DMS79 treated with DMSO at 0.1 percent for 48 hours (cell line): ENCODE measurements around the gene SAFB.

Experiments
- DNase-seq: peaks from one replicate; lab custom pipeline; 2025; lab: John Stamatoyannopoulos, UW

Gene SAFB

DNA sequence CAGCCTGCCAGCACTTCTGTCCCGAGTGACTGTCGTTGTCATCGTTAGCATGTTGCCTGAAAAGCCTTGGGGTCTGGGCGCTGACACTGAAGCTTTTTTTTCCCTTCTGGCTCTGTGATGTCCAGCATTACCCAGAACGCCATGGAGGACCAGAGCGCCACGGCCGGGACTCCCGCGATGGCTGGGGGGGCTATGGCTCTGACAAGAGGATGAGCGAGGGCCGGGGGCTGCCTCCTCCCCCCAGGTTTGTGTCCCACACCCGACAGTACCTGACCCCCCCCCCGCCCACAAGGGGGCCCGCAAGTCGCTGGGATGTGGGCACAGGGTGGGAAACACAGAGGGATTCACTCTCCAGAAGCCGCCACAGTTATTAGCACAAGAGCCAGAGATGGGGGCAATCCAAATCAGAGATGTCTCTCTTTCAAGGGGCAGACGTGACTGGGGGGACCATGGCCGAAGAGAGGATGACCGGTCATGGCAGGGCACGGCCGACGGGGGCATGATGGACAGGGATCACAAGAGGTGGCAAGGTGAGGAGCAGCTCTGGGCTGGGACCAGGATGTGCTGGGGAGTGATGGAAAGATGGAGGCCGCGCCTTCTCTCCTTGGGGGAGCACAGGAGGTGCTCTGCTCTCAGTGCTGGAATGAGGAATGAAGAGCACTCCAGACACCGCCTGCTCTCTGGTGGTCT lies 44.2 kb downstream of the SAFB start:
- DNase-seq, result no peak

DNA sequence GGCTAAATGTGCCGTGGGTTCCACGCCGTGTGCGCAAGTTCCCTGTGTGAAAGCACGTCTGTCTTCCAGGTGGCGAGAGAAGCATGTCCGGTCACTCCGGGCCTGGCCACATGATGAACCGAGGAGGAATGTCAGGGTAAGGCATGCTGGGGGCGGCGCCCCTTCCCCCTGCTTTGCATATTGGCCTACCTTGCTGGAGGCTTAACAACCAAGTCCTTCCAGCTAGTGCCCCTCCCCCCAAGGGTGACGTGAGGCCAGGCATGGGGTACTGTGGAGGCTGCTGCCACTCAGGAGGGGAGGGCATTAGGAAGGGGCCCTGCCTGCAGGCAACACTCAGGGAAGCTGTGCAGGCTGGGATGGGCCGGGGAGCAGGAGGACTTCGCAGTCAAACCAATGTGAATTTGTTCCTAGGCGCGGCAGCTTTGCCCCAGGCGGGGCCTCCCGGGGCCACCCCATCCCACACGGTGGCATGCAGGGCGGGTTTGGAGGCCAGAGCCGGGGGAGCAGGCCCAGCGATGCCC lies 44.9 kb downstream of the SAFB start:
- DNase-seq, result no peak

DNA sequence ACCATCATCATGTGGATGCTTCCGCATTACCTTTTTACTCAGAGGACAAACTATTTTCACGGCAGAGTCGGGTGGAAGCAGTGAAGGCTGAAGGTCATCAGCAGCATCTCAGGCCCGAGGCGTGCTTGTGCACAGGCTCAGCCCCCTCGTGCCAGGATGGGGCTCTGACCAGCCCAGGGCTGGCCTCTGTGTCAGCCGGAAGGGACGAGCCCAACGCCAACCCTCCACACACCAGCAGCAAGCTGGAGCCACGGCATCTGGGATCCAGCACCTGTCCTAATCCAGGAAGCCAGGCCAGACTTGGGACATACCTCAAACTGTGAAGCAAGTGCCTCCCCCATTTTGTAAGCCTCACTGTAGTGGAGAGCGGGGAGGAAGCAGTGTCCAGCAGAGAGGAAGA lies 46.3 kb downstream of the SAFB start:
- DNase-seq, result no peak

DNA sequence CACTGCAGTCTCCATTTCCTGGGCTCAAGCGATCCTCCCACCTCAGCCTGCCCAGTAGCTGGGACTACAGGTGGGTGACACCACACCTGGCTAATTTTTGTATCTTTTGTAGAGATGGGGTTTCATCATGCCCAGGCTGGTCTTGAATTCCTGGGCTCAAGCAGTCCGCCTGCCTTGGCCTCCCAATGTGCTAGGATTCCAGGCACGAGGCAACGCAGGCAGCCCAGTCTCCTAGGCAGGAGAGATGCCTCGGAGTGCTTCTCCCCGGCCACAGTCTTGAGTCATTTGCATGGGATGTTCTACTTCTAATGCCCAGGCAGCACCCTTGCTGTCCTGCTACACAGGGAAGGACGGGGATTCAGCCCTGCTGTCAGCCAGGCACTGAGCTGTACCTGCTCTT lies 48.7 kb downstream of the SAFB start:
- no peak for DNase-seq

DNA sequence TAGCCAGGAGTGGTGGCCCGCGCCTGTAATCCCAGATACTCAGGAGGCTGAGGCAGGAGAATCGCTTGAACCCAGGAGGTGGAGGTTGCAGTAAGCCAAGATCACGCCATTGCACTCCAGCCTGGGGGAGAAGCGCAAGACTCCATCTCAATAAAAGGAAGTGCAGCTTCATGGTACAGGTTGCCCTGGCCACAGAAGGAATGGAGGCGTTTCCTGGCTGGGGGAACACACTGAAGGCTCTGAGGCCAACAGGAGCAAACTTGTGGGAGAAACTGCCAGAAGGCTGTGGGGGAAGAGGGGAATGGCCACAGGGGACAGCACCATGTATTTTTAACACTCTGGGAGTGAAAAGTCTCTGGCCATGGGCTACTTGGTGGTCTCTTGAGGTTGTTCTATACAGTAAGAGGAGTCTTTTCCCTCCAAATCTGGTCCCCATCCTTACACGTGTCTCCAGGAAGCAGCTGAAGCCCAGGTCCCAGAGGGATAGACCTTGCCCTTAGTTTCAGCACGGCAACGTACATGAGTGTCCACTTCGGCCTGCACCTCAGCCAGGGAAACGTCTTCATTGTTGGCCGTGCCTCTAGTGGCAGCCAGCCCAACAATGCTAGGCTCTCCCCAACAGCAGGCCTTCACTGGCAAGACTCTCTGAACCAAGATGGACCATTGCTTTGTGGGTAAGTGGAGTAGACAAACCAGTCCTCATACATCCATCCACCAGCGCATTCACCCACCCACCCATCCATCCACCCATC lies 50.0 kb downstream of the SAFB start:
- DNase-seq, result no peak

DNA sequence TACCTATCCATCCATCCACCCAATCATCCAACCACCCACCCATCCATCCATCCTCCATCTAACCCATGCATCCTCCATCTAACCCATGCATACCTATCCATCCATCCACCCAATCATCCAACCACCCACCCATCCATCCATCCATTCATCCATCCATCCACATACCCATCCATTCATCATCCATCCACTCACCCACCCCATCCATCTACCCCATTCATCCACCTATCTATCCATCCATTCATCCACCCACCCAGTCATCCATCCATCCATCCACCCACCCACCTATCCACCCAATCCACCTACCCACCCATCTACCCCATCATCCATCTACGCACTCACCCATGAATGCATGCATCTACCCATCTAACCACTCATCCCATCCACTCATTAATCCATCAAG lies 50.9 kb downstream of the SAFB start:
- no peak for DNase-seq

DNA sequence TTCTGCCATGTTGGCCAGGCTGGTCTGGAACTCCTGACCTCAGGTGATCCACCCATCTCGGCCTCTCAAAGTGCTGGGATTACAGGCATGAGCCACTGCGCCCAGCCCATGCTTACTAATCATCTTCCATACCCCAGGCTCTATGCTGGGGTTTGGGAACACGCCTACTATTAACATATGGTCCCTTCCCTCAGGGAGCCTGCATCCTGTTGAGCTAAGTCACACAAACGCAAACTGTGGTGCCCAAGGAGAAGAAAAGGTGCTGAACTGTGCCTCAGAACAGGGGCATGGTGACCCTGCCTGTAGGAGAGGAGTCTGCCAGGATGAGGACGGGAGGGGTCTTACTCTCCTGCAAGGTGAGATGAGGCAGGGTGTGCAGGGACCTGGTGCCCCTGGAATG lies 51.8 kb downstream of the SAFB start:
- DNase-seq, result no peak

DNA sequence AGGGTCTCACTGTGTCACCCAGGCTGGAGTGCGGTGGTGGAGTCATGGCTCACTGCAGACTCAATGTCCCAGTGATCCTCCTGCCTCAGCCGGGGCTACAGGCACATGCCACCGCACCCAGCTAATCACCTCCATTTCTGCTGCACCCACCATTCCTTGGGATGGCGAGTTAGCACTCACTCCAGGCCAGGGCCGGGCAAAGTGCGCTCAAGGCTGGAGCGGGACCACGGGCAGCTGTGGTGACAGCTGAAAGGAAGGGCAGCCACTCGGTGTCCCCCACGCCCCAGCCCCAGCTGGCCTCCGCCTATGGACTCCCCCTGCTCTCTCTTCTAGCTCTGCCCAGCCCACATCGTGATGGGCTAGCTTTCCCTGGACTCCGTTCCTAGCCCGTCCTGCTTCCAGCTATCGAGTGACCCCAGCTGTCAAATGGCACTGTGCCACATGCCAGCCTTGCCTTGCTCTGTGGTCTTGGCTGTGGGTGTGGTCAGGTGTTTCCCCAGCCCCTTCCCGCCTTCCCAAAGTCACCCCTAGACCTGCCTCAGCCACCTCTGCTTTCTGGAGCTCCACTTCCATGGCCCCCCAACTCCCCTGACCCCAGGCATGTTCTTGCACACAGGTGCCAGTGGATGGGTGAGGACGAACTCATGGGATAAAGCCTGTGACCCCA lies 53.4 kb downstream of the SAFB start:
- DNase-seq, result no peak

DNA sequence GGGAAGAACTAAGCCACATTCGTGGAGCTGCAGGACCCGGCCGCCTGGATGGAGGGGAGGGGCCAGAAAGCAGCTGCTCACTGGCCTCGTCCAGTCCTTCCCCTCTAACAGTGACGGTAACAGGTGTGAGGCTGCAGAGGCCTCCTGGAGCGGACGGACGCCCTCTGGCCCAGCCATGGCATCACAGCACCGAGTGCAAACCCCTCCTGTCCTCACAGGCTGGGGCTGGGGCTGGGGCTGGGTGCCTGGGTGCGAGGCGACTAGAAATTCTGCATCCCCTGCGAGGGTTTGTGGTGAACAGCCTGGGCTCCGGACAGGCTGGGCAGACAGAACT lies 53.9 kb downstream of the SAFB start:
- DNase-seq, result no peak

DNA sequence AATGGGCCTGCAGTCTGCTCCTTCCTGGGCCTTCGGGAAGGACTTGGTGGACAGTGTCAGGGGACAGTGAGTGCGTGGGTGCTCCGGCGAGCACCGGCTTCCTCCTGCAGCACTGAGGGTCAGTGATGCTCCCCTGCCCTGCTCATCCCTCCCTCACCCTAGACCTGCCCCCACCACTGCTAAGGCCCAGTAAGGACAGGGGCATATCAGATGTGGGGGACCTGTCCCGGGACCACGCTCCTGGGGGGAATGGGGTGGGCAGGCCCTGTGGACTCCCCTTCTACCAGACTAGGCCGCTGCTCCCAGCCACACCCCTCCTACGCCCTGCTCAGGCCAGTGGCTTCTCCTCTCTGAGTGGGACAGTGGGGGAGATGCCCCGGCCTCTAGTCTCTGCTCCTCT lies 54.3 kb downstream of the SAFB start:
- no peak for DNase-seq

DNA sequence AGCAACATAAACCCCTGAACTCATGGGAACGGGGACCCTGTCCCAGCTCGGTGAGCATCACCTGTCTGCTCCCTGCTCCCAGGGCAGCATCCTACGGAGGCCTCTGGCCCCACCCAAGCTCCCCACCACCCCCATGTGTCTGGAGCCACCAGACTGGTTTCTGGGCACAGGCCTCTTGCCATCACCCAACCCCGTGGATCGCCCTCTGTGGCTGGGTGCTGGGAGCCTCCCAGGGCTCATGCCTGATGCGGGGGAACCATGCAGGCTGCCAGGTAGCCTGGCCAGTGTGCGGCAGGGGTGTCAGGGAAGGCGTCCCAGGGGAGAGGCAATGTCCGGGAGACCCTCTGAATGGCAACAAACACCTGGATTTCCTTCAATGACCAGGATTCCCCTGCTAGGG lies 54.7 kb downstream of the SAFB start:
- DNase-seq, result no peak

DNA sequence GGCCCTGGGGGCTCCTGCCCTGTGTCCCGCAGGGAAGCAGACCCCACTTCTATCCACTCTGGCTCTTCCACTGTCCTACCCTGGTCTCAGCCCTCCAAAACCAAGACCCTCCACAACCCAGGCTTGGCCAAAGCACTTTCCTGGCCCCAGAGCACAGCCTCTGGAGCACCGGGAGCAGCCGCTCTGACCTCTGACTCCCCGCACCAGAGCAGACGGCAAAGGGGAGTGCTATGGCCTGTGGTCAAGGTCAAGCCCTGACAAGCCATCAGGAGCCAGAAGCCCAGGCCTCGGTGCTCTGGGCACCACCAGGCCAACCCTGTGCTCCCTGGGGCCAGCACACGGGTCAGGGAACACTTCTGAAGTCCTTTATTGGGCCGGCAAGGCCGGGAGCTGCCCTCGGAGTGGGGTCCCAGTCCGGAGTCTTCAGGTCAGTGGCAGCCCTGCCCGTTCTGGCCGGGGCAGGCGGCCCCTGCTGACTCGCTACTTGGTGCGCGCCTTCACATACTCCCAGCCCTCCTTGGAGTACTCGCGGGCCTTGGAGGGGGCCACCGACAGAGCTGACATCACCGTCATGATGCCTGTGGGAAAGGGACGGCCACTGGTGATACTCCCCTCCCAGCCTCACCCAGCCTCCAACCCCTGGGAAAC lies 55.3 kb downstream of the SAFB start:
- DNase-seq, result no peak

DNA sequence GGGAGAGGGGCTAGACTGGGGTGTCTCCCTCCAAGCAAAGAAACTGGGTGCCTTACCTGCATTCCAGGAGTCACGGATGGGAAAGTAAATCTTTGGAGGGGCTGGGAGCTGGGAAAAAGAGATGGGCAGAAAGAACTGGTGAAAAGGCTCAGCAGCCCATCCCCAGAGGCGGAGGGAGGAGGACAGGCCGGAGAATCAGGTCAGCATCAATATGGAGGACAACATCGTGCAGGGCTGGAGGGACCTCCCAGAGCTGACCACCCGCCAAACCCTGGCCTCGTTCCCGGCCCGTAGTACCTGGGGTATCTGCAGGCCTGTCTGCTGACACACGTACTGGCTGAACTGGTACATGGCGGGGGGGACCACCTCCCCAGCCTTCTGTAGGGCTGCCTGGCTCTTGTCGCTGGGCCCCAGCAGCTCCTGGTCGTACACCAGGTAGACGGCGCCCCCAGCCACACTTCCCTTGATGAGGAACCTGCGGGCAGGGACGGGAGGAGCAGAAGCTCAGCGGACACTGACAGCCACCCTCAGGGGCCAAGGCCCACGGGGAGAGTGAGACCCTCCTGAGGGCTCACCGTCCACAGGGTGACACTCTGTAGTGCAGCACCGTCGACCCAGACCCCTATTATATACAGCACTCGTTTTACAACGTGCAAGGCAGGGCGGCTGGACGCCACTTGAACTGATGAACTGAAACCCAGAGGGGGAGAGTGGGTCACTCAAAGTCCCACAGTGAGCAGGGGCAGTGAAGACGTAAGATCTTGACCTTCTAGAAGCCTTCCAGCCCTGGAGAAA lies 56.6 kb downstream of the SAFB start:
- DNase-seq, result peak; percentile 8

DNA sequence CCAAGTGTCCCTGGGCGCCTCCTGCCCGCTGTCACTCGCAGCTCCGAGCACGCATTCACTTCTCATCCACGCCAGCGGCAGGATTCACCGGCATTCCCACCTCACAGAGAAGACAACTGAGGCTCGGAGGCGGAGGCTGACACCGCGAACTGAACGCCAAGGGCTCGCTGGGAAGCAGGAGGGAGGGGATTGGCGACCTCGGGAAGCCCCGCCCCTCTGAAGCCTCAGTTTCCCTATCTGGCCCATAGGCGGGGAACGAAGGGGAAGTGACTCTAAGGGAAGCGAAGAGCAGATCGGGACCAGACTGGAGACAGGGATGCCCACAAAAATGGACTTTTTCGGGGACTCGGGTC lies 57.2 kb downstream of the SAFB start:
- DNase-seq, result no peak

DNA sequence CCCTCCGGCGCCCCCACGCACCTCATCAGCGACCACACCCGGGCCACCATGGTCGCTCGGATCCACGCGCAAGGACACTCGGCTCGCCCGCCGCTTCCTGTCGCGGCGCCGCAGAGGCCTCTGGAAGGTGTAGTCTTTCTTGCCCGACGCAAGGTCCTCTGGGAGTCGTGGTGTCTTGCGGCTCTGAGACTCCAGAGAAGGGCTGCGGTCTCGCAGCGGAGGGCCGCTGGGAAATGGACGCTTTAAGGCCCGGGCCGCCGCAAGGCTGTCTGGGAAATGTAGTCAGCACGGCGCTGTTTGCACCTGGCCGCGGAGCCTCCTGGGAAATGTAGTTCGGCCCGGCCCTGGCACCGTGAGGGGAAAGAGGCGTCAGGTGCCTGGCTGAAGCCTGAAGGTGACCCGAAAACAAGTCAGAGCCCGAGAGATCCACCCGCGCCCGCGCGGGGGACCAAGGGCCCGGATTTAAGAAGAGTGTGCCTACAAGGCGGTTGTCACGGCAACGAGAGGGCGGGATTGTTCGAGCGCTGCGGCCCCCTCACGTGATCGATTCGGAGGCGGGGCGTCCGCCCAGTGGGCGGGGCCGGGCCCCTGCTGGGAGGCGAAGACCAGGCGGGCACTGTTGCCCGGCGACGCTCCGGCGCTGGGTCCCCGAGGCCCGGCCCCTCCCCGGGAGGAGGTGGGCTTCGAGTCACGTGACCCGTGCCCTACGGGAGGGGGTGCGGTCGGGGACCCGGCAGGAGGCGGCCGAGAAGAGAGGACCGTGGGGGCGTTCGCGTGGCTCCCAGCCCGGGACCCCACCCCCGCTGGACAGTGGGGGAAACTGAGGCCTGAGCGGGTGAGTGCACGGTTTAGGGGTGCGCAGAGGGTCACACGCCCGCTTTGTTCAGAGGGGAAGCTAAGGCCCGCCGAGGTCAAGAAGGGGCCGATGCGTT lies 57.8 kb downstream of the SAFB start, which contains the start of the genes HSD11B1L and MICOS13:
TSS of gene HSD11B1L (plus strand) at position 591 of the 932 bp plus-strand sequence. CDS start 3,806 bp downstream, outside the sequence.
TSS of gene MICOS13 (minus strand) at position 80 of the 932 bp plus-strand sequence. CDS start at position 50, 30 bp downstream.
- peak; percentile 95 for DNase-seq

DNA sequence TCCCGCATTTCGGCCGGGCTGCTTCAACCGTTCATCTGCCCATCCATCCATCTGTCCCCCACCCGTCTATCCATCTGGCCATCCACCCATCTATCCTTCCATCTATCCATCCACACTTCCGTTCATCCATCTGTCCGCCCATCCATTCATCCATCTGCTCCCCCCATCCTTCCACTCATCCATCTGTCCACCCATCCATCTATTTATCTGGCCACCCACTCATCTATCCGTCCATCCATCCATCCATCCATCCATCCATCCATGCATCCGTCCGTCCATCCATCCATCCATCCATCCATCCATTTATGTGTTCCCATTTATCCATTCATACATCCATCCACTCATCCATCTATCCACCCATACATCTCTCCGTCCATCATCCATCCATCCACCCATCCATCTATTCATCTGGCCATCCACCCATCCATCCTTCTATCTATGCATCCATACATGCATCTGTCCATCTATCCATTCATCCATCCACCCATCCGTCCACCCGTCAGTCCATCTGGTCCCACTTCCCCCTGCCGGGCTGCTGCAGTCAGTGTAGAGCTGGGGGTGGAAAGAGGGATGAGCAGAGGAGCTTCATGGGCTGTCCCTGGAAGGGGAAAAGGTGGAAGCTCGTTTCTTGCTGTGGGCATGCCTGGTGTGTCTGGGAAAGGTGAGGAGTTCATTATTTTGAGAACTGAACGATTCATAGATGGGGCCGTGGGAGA lies 58.7 kb downstream of the SAFB start:
- DNase-seq, result no peak

DNA sequence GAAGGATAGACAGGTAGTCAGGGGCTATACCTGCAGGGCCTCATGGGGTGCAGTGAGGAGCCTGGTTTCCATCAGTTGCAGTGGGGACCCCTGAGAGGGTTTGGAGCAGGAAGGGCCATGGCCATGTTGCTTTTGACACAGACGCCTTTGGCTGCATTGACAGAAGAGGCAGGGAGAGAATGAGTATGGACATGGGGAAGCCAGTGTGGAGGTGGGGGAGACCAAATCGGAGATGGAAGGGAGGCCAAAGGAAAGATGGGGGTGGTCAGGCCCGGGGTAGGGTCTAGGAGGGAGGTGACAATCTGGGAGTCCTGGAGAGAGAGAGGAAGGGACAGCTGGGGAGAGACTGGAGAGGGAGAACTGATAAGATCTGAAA lies 59.2 kb downstream of the SAFB start:
- DNase-seq, result no peak

DNA sequence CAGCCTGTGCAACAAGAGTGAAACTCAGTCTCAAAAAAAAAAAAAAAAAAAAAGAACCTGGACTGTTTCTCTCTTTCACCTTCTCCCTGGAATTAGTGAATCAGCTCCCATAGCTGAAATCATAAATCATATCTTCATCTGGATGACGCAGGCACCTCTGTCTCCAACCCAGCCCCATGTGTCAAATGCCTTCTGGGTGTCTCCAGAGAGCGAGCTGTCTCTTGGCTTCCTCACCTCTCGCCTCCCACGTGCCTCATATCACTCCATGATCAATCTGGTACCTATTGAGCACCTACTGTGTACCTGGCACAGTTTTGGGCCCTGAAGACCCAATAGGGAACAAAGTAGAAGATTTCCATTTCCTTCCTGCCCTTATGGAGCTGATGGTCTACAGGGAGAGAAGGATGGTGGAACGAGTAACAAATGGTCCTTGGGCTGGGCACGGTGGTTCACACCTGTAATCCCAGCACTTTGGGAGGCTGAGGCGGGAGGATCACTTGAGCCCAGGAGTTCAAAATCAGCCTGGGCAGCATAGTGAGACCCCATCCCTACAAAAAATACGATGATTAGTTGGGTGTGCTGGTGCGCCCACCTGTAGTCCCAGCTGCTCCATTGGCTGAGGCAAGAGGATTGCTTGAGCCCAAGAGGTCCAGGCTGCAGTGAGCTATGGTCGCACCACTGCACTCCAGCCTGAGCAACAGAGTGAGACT lies 60.4 kb downstream of the SAFB start:
- DNase-seq, result no peak

DNA sequence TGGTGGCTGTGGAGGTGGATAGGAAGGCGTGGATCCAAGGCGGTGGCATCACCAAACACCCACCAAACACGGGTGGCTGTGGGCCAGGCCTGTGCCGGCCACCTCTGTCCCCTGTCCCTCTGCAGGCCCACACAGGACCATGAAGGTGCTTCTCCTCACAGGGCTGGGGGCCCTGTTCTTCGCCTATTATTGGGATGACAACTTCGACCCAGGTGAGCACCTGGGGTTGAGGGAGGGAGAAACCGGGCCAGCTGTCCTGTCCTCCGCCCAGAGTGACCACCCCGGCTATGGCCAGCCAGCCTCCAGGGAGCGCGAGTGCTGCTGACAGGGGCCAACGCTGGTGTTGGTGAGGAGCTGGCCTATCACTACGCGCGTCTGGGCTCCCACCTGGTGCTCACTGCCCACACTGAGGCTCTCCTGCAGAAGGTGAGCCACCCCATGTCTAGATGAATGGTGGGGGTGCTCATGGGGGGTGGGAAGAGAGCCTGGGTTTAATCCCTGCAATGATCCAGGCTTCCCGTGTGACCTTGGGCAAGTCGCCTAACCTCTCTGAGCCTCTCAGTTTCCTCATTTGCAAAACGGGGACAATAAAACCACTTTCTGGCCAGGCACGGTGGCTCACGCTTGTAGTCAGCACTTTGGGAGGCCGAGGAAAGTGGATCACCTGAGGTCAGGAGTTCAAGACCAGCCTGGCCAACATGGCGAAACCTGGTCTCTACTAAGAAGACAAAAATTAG lies 62.0 kb downstream of the SAFB start:
- no peak for DNase-seq
